ENCODE results near the gene FUT7.

- TF ChIP-seq POLR2A (IDR thresholded peaks at IDR 0.05) (no peak), CTCF (IDR thresholded peaks at IDR 0.05) (no peak), EP300 (IDR thresholded peaks at IDR 0.05) (no peak)
These were observed 17.7 kb downstream of the FUT7 start for GRCh38 chr9:137014166-137014565.
